Upper lobe of left lung (tissue), 6 donors: ENCODE data around the gene PRR33. TPM values are rescaled to one million over a fixed set of nuclear protein-coding genes. Genes with fewer than 3 reads are reported as not detected.

Source experiments
- ATAC-seq, 2 donors: fragments of 200-7000 bp; cut with Tn5 transposase; one replicate each; pipeline ENCODE4 v1.9.1; 2022; ENCODE audit warnings: mild to moderate bottlenecking in 2 of 2, moderate library complexity in 2 of 2; ENCODE audit not compliant: low FRiP score in 2 of 2
- DNase-seq, 2 donors: peaks; one replicate each; pipeline ENCODE4 v3.0.0-alpha.2; 2019 to 2020
- H3K27ac ChIP-seq, 4 donors: fragments of 200-600 bp; sonication (generic); one replicate each; pipeline ENCODE4 v1.5.1; 2016 to 2019
- H3K27me3 ChIP-seq, 4 donors: fragments of 200-600 bp; sonication (generic); one replicate each; pipeline ENCODE4 v1.5.1; 2017 to 2019
- H3K36me3 ChIP-seq, 4 donors: fragments of 200-600 bp; sonication (generic); one replicate each; pipeline ENCODE4 v1.5.1; 2016 to 2019
- H3K4me1 ChIP-seq, 4 donors: fragments of 200-600 bp; sonication (generic); one replicate each; pipeline ENCODE4 v1.5.1; 2018 to 2019
- H3K4me3 ChIP-seq, 4 donors: fragments of 200-600 bp; sonication (generic); one replicate each; pipeline ENCODE4 v1.5.1; 2017 to 2019; ENCODE audit warnings: mild to moderate bottlenecking in 2 of 4, moderate library complexity in 1 of 4
- H3K9me3 ChIP-seq, 4 donors: fragments of 200-600 bp; sonication (generic); one replicate each; pipeline ENCODE4 v1.5.1; 2018 to 2019
- EP300 ChIP-seq, 4 donors: sonication (generic); formaldehyde crosslinking; IDR thresholded peaks; one replicate each; pipeline ENCODE4 v1.5.1; 2017; ENCODE audit warnings: antibody characterized with exemption in 4 of 4, control low read depth in 2 of 4
- POLR2A ChIP-seq, 4 donors: fragments of 450-650 bp; IDR thresholded peaks; one replicate each; pipeline ENCODE4 v1.5.1; 2016 to 2017; ENCODE audit warnings: antibody characterized with exemption in 4 of 4, mild to moderate bottlenecking in 2 of 4
- POLR2AphosphoS5 ChIP-seq, 2 donors: sonication (generic); formaldehyde crosslinking; IDR thresholded peaks; one replicate each; pipeline ENCODE4 v1.5.1; 2017; ENCODE audit warnings: antibody characterized with exemption in 2 of 2
- WGBS, 2 donors: methylation state at CpG; one replicate each; pipeline ENCODE4 v1.1.5; 2017 to 2018; 5-methylcytosine and 5-hydroxymethylcytosine counted together
- total RNA-seq, 6 donors: library from RNA; depleted of rRNA in 4 of 6; stranded (reverse); fragments of >200 nt in 4 of 6; gene quantifications; one replicate each; pipeline versions ENCODE4 v1.1.0 to v1.2.1, GENCODE V29; 2016 to 2021
- TF ChIP-seq, protein P1 (sequence below), 6 experiments: fragments of 450-650 bp in 4 of 6; fragments of 200-600 bp in 2 of 6; sonication (generic) in 2 of 6; IDR thresholded peaks; one replicate each; pipeline ENCODE4 v1.5.1; 2016 to 2019; ENCODE audit warnings: antibody characterized with exemption in 6 of 6
- donor health status: DM: no; HTN: no; CAD: no; lungs with moderate emphysema.
- donor health status: DM: no; HTN: yes; CAD: no; lungs with severe emphysema.

PRR33 gene
- total RNA-seq, 6 donors from 2014 or later, result not detected

DNA sequence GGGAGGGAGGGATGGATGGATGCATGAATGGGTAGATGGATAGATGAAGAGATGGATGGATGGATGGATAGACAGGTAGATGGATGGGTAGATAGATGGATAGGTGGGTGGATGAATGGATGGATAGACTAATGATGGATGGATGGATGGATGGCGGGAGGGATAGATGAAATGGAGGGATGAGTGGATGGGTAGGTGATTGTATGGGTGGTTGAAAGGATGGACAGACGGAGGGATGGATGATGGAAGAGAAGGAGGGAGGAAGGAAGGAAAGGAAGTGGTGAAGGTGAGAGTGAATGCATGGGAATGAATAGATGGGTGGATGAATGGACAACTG, 24.1 kb upstream of the PRR33 start:
- no peaks in the 10 kb centered on the region for H3K27me3 ChIP-seq
- TF ChIP-seq EP300 (IDR thresholded peaks at IDR 0.05) (no peak), POLR2A (IDR thresholded peaks at IDR 0.05) (no peak), POLR2AphosphoS5 (IDR thresholded peaks at IDR 0.05) (no peak)
- TF ChIP-seq, protein P1, sequence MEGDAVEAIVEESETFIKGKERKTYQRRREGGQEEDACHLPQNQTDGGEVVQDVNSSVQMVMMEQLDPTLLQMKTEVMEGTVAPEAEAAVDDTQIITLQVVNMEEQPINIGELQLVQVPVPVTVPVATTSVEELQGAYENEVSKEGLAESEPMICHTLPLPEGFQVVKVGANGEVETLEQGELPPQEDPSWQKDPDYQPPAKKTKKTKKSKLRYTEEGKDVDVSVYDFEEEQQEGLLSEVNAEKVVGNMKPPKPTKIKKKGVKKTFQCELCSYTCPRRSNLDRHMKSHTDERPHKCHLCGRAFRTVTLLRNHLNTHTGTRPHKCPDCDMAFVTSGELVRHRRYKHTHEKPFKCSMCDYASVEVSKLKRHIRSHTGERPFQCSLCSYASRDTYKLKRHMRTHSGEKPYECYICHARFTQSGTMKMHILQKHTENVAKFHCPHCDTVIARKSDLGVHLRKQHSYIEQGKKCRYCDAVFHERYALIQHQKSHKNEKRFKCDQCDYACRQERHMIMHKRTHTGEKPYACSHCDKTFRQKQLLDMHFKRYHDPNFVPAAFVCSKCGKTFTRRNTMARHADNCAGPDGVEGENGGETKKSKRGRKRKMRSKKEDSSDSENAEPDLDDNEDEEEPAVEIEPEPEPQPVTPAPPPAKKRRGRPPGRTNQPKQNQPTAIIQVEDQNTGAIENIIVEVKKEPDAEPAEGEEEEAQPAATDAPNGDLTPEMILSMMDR (IDR thresholded peaks at IDR 0.05), result no peak

DNA sequence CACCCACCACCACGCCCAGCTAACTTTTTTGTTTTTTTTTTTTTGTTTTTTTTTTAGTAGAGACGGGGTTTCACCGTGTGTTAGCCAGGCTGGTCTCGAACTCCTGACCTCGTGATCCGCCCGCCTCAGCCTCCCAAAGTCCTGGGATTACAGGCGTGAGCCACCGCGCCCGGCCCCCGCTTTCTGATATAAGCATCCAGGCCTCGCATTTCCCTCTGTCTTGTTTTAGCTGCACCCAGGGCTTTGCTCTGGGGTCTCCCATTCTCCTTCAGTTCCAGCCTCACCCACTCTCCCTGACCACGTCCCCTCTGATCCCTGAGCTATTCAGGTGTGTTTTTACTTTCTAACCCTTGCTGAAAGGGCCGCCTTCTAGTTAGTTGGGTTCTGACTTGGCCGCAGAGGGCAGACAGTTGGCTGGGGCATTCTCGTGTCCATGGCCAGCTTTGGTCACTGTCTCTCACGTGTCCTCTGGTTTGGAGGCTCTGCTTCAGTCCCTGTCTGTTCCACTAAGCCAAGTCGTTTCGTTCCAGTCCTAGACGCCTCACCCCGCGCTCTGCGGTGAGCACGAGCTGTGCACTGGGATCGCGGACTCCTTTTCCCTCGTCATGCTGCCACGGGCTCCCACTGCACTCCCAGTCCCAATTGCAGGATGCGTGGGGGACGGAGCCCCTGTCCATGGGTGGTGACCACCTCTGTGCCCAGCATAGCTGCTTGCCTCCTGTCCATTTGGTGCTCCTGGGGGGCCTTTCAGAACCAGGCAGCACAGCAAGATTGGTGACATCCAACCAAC, 21.8 kb upstream of the PRR33 start:
- Histone ChIP-seq H3K4me3 (no peak overlapping the region), H3K4me1 (peaks cover 0 to under 1% (median 0%) of the 10 kb centered on the region in 4 donors), H3K27ac (no peak overlapping the region), H3K27me3 (no peaks in the 10 kb centered on the region), H3K9me3 (no peaks in the 10 kb centered on the region), H3K36me3 (no peaks in the 10 kb centered on the region)
- peak in 1 of 2 donors; percentile 61 for DNase-seq
- WGBS, 2 donors, result 93% methylated on average over 31 of the region's 31 CpGs
- TF ChIP-seq EP300 (IDR thresholded peaks at IDR 0.05) (no peak), POLR2AphosphoS5 (IDR thresholded peaks at IDR 0.05) (no peak)
- no peak for ATAC-seq

More for the DNA sequence above, 24.1 kb upstream of the PRR33 start:
- H3K27ac ChIP-seq, result no peak overlapping the region
- DNase-seq, result no peak
- 95% methylated on average over 2 of the region's 2 CpGs for WGBS, 2 donors
- no peaks in the 10 kb centered on the region for H3K36me3 ChIP-seq
- no peaks in the 10 kb centered on the region for H3K9me3 ChIP-seq
- no peak overlapping the region for H3K4me3 ChIP-seq
- no peak for ATAC-seq
- H3K4me1 ChIP-seq, result no peaks in the 10 kb centered on the region

DNA sequence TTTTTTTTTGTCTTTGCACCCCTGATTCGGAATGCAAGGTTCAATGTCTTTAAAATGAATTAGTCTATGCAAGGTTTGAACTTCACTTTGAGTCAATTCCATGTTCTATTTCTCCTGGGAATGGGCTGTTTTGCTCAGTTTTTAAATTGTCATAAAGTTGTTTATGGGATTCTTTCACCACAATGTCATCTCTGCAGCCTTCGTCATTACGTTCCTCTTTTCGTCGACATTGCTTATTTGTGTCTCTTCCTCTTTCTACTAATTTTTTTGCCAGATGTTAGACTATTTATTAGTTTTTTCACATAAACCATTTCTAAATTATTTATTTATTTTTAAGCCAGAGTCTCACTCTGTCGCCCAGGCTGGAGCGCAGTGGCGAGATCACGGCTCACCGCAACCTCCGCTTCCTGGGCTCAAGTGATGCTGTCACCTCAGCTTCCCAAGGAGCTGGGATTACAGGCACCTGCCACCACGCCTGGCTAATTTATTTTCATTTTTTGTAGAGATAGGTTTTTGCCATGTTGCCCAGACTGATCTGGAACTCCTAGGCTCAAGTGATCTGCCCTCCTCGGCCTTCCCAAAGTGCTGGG, 20.7 kb upstream of the PRR33 start:
- WGBS, 2 donors, result 74 to 79% methylated on average over 13 of the region's 13 CpGs
- TF ChIP-seq, protein P1 (IDR thresholded peaks at IDR 0.05), result no peak
- TF ChIP-seq EP300 (IDR thresholded peaks at IDR 0.05) (no peak), POLR2A (IDR thresholded peaks at IDR 0.05) (no peak), POLR2AphosphoS5 (IDR thresholded peaks at IDR 0.05) (no peak)
- no peak overlapping the region for H3K4me3 ChIP-seq
- H3K27me3 ChIP-seq, result no peaks in the 10 kb centered on the region
- DNase-seq (peak in 1 of 2 donors; percentile 44), ATAC-seq (no peak)
- H3K36me3 ChIP-seq, result no peaks in the 10 kb centered on the region
- H3K4me1 ChIP-seq, result peaks cover 0 to 2% (median 0%) of the 10 kb centered on the region in 4 donors
- no peak overlapping the region for H3K27ac ChIP-seq
- H3K9me3 ChIP-seq, result no peaks in the 10 kb centered on the region

DNA sequence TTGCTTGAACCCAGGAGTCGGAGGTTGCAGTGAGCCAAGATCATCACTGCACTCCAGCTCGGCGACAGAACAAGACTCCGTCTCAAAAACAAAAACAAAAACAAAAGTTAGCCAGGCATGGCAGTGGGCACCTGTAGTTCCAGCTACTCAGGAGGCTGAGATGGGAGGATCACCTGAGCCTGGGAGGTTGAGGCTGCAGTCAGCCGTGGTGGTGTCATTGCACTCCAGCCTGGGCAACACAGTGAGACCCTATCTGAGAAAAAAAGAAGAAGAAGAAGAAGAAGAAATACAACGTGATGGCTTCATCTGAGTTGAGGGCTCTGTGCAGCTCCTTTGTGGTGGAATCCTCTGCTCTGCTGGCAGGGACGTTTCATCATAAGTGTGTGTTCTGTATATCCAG, 17.8 kb upstream of the PRR33 start:
- H3K36me3 ChIP-seq, result no peaks in the 10 kb centered on the region
- H3K9me3 ChIP-seq, result no peaks in the 10 kb centered on the region
- no peak for ATAC-seq
- no peak overlapping the region for H3K4me3 ChIP-seq
- 90 to 95% methylated on average over 7 of the region's 7 CpGs for WGBS, 2 donors
- no peak overlapping the region for H3K27ac ChIP-seq
- H3K4me1 ChIP-seq, result peaks cover 0 to 2% (median 0%) of the 10 kb centered on the region in 4 donors
- DNase-seq, result no peak
- TF ChIP-seq POLR2A (IDR thresholded peaks at IDR 0.05), result no peak
- TF ChIP-seq, protein P1 (IDR thresholded peaks at IDR 0.05), result no peak
- TF ChIP-seq EP300 (IDR thresholded peaks at IDR 0.05), result no peak
- TF ChIP-seq POLR2AphosphoS5 (IDR thresholded peaks at IDR 0.05), result no peak
- no peaks in the 10 kb centered on the region for H3K27me3 ChIP-seq

DNA sequence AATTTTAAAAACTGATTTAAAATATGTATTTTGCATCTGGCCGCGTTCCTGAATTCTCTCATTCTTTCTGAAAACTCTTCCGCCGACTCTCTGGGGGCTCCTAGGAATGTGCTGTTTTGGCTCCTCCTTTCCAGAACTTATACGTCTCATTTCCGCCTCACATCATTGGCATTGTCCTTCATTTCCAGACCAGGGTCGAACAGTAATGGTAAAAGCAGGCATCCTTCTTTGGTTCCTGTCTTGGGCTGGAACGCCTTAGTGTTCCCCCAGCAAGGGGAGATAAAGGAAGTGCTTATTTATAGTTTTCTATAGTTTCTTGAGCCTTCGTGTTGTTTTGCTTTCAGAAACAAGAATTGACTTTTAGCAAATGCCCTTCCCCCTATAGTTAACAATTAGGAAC, 16.9 kb upstream of the PRR33 start:
- H3K36me3 ChIP-seq, result no peaks in the 10 kb centered on the region
- peaks cover 0 to 2% (median 0%) of the 10 kb centered on the region in 4 donors for H3K4me1 ChIP-seq
- TF ChIP-seq POLR2AphosphoS5 (IDR thresholded peaks at IDR 0.05) (no peak), POLR2A (IDR thresholded peaks at IDR 0.05) (no peak), EP300 (IDR thresholded peaks at IDR 0.05) (no peak)
- DNase-seq (no peak), ATAC-seq (peak in 1 of 2 donors; percentile 65)
- H3K27me3 ChIP-seq, result no peaks in the 10 kb centered on the region
- H3K9me3 ChIP-seq, result no peaks in the 10 kb centered on the region
- H3K27ac ChIP-seq, result peak overlapping the region in 1 of 4 donors; percentile 10
- no peak overlapping the region for H3K4me3 ChIP-seq
- WGBS, 2 donors, result 28 to 30% methylated on average over 9 of the region's 9 CpGs
